Measurements from ENCODE around the gene FIP1L1.

The FIP1L1 gene

DNA sequence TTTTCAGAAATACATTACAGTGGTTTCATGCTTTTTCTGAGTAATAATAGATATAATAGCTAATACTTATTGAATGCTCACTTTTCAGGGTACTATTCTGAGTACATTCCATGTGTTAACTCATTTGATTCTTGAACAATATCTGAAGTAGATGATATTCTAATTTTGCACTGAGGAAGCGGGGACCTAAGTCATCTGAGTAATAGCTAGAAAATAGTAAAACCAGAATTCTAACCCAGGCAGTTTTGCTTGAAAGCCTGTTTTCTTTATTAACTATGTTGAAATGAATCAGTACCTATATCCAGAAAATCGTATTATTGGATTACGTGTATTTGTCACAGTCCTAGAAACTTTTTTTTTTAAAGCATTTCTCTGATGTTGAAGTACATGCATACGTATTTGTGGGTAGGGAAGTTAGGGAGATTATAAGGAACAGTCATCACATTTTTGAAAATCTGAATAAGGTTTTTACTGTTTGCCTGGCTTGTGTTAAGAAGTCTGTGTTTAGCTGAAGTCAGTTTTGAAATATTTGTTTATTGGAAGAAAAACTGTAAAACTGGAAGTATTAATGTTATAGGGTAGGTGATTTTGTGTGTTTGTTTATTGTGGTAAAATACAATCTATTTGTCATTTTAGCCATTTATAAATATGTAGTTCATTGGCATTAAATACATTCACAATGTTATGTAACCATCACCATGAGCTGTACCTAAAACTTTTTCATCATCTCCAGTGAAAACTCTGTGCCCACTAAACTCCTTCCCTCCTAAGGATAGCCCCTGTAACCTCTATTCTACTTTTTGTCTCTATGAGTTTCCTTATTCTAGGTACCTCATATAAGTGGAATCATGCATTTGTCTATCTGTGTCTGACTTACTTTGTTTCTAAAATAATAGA lies 55.3 kb downstream of the FIP1L1 start:
- Histone ChIP-seq H3K9me3 (ENCODE audit: insufficient read depth, low read length, severe bottlenecking) (no peaks in the 10 kb centered on the region), H2AFZ (ENCODE audit: low read depth, low read length) (no peak overlapping the region), H3K36me3 (ENCODE audit: insufficient read depth, low read length) (peaks cover 84% of the 10 kb centered on the region), H3K4me3 (ENCODE audit: low read depth in 1 of 2, low read length in 2 of 2) (no peak overlapping the region), H3K79me2 (ENCODE audit: insufficient read depth, low read length) (peaks cover 13% of the 10 kb centered on the region; the same call in 1 of the 2 replicates), H3K4me1 (ENCODE audit: insufficient read depth, low read length) (peaks cover 10% of the 10 kb centered on the region), H3K27me3 (ENCODE audit: insufficient read depth, low read length, poor library complexity) (no peaks in the 10 kb centered on the region), H3K27ac (ENCODE audit: low read length) (no peak overlapping the region), H3K9ac (ENCODE audit: low read depth, low read length) (no peak overlapping the region), H4K20me1 (ENCODE audit: insufficient read depth, low read length) (no peaks in the 10 kb centered on the region), H3K4me2 (ENCODE audit: insufficient read depth, low read length) (no peak overlapping the region)
- DNase-seq = no peak
- no peak for TF ChIP-seq EZH2 (IDR thresholded peaks at IDR 0.05; ENCODE audit: borderline replicate concordance, low read depth, low read length, severe bottlenecking)
- ATAC-seq (ENCODE audit: insufficient read depth, low read depth) = no peak

DNA sequence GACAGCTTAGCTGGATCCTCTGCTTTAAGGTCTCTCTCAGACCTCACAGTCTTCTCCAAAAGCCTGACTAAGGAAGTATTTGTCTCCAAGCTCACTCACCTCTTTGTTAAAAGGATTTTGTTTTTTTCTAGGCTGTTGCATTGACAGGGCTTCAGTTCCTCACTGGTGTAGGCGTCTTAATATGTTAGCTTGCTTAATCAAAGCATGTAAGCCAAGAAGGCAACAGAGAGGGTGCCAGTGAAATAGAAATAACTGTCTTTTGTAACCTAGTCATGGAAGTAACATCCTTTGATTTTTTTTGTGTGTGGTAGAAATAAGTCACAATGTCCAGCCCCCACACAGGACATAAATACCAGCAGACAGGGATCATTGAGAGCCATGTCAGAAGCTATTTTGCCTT lies 58.8 kb downstream of the FIP1L1 start:
- Histone ChIP-seq H3K9me3 (ENCODE audit: insufficient read depth, low read length, severe bottlenecking) (no peaks in the 10 kb centered on the region), H3K9ac (ENCODE audit: low read depth, low read length) (no peak overlapping the region), H3K27ac (ENCODE audit: low read length) (no peak overlapping the region), H3K27me3 (ENCODE audit: insufficient read depth, low read length, poor library complexity) (no peaks in the 10 kb centered on the region), H2AFZ (ENCODE audit: low read depth, low read length) (no peak overlapping the region), H3K36me3 (ENCODE audit: insufficient read depth, low read length) (peaks cover 80% of the 10 kb centered on the region), H3K4me2 (ENCODE audit: insufficient read depth, low read length) (no peak overlapping the region), H4K20me1 (ENCODE audit: insufficient read depth, low read length) (no peaks in the 10 kb centered on the region), H3K4me1 (ENCODE audit: insufficient read depth, low read length) (no peaks in the 10 kb centered on the region; the same call in 1 of the 2 replicates), H3K4me3 (ENCODE audit: low read depth in 1 of 2, low read length in 2 of 2) (no peak overlapping the region), H3K79me2 (ENCODE audit: insufficient read depth, low read length) (peaks cover 23% of the 10 kb centered on the region)
- ATAC-seq (ENCODE audit: insufficient read depth, low read depth) (no peak), DNase-seq (no peak)
- TF ChIP-seq, protein P1, sequence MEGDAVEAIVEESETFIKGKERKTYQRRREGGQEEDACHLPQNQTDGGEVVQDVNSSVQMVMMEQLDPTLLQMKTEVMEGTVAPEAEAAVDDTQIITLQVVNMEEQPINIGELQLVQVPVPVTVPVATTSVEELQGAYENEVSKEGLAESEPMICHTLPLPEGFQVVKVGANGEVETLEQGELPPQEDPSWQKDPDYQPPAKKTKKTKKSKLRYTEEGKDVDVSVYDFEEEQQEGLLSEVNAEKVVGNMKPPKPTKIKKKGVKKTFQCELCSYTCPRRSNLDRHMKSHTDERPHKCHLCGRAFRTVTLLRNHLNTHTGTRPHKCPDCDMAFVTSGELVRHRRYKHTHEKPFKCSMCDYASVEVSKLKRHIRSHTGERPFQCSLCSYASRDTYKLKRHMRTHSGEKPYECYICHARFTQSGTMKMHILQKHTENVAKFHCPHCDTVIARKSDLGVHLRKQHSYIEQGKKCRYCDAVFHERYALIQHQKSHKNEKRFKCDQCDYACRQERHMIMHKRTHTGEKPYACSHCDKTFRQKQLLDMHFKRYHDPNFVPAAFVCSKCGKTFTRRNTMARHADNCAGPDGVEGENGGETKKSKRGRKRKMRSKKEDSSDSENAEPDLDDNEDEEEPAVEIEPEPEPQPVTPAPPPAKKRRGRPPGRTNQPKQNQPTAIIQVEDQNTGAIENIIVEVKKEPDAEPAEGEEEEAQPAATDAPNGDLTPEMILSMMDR (IDR thresholded peaks at IDR 0.05; ENCODE audit: borderline replicate concordance, extremely low read depth, low read length, poor library complexity, severe bottlenecking) = no peak
- TF ChIP-seq EZH2 (IDR thresholded peaks at IDR 0.05; ENCODE audit: borderline replicate concordance, low read depth, low read length, severe bottlenecking) = no peak

DNA sequence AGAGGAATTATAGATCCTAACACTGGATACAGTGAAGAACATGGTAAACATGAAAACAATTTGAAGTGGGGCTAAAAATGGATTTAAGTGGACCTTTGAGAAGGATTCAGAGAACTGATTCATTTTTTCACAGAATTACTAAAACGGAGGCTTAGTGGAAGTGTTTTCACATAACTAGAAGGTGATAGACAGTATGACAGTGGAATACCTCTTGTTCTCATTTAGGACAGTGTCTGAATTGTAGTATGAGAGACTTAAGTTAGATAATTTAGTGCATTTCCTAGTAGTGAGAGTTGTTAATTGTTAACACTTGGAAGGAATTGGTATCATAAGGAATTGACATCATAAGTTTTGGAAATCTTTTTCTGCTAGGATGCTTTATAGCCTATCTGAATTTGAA lies 64.1 kb downstream of the FIP1L1 start:
- Histone ChIP-seq H3K9ac (ENCODE audit: low read depth, low read length) (no peak overlapping the region), H3K9me3 (ENCODE audit: insufficient read depth, low read length, severe bottlenecking) (no peaks in the 10 kb centered on the region), H3K27ac (ENCODE audit: low read length) (no peak overlapping the region), H3K4me2 (ENCODE audit: insufficient read depth, low read length) (no peak overlapping the region), H3K4me3 (ENCODE audit: low read depth in 1 of 2, low read length in 2 of 2) (no peak overlapping the region), H4K20me1 (ENCODE audit: insufficient read depth, low read length) (no peaks in the 10 kb centered on the region), H3K27me3 (ENCODE audit: insufficient read depth, low read length, poor library complexity) (no peaks in the 10 kb centered on the region), H3K79me2 (ENCODE audit: insufficient read depth, low read length) (peaks cover 9% of the 10 kb centered on the region), H2AFZ (ENCODE audit: low read depth, low read length) (no peak overlapping the region), H3K36me3 (ENCODE audit: insufficient read depth, low read length) (peaks cover 86% of the 10 kb centered on the region), H3K4me1 (ENCODE audit: insufficient read depth, low read length) (no peaks in the 10 kb centered on the region)
- no peak for TF ChIP-seq EZH2 (IDR thresholded peaks at IDR 0.05; ENCODE audit: borderline replicate concordance, low read depth, low read length, severe bottlenecking)
- TF ChIP-seq, protein P1 (IDR thresholded peaks at IDR 0.05; ENCODE audit: borderline replicate concordance, extremely low read depth, low read length, poor library complexity, severe bottlenecking) = no peak
- no peak for ATAC-seq (ENCODE audit: insufficient read depth, low read depth)
- DNase-seq = no peak

DNA sequence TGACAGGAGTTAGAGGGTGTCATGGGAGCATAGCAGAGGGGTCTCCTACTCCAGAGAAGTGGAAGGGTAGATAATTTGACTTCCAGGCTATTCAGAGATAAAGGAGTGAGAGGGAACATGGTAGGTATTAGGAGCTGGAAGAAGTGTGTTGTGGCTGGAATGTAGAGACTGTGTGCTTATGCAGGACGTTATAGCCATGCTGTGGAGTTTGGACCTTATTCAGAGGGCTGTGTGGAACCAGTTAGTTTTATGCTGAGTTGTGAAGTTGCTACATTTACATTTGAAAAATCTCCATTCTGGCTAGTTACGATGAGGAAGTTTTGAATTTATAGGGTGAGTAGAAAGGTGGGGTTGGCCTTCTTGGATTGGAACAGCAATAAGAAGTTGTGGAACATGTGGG lies 67.5 kb downstream of the FIP1L1 start:
- Histone ChIP-seq H3K9ac (ENCODE audit: low read depth, low read length) (no peak overlapping the region), H3K27me3 (ENCODE audit: insufficient read depth, low read length, poor library complexity) (no peaks in the 10 kb centered on the region), H3K4me3 (ENCODE audit: low read depth in 1 of 2, low read length in 2 of 2) (no peak overlapping the region), H3K4me1 (ENCODE audit: insufficient read depth, low read length) (no peaks in the 10 kb centered on the region), H3K79me2 (ENCODE audit: insufficient read depth, low read length) (0 out of 2 replicates have a peak, but pooled peaks cover 3% of the 10 kb centered on the region), H2AFZ (ENCODE audit: low read depth, low read length) (no peak overlapping the region), H3K27ac (ENCODE audit: low read length) (no peak overlapping the region), H4K20me1 (ENCODE audit: insufficient read depth, low read length) (no peaks in the 10 kb centered on the region), H3K9me3 (ENCODE audit: insufficient read depth, low read length, severe bottlenecking) (no peaks in the 10 kb centered on the region), H3K4me2 (ENCODE audit: insufficient read depth, low read length) (no peak overlapping the region), H3K36me3 (ENCODE audit: insufficient read depth, low read length) (peaks cover 80% of the 10 kb centered on the region; the same call in 1 of the 2 replicates)
- TF ChIP-seq, protein P1 (IDR thresholded peaks at IDR 0.05; ENCODE audit: borderline replicate concordance, extremely low read depth, low read length, poor library complexity, severe bottlenecking) = no peak
- no peak for TF ChIP-seq EZH2 (IDR thresholded peaks at IDR 0.05; ENCODE audit: borderline replicate concordance, low read depth, low read length, severe bottlenecking)
- ATAC-seq (ENCODE audit: insufficient read depth, low read depth) = no peak
- no peak for DNase-seq

Measured in DND-41 (cell line).